HepG2 (cell line): Measurements from ENCODE around the gene TRMT112.

Experiments used
- CTCF ChIP-seq: sonication (generic); formaldehyde crosslinking; IDR thresholded peaks from 2 replicates; pipeline ENCODE4 v1.5.0; 2020; ENCODE audit warnings: mild to moderate bottlenecking, missing genetic modification reagents, moderate library complexity
- POLR2A ChIP-seq, 2 experiments: IDR thresholded peaks; 2 replicates each; pipeline ENCODE4 v1.6.1; 2011; ENCODE audit warnings: low read depth in 2 of 2, low read length in 2 of 2, mild to moderate bottlenecking in 1 of 2, moderate library complexity in 1 of 2; ENCODE audit not compliant: insufficient read depth in 1 of 2
- RFX3 ChIP-seq: IDR thresholded peaks from 2 replicates; pipeline ENCODE4 v1.6.1; 2016; ENCODE audit warnings: missing biosample characterization, missing genetic modification reagents
- RXRA ChIP-seq: sonication (generic); formaldehyde crosslinking; IDR thresholded peaks from 2 replicates; pipeline ENCODE4 v1.5.1; 2020; ENCODE audit warnings: missing genetic modification reagents
- TEAD3 ChIP-seq: optimal IDR thresholded peaks from 2 replicates; pipeline ENCODE3; 2016; ENCODE audit warnings: borderline replicate concordance
- ZBTB49 ChIP-seq: sonication (generic); formaldehyde crosslinking; IDR thresholded peaks from 2 replicates; pipeline ENCODE4 v1.4.0; 2020; ENCODE audit warnings: missing genetic modification reagents, borderline replicate concordance
- ZEB1 ChIP-seq: IDR thresholded peaks from 2 replicates; pipeline ENCODE4 v1.6.1; 2012; ENCODE audit warnings: mild to moderate bottlenecking, low read depth, inconsistent platforms; ENCODE audit not compliant: insufficient replicate concordance
- ZNF550 ChIP-seq: sonication (generic); formaldehyde crosslinking; IDR thresholded peaks from 2 replicates; pipeline ENCODE4 v1.4.0; 2020; ENCODE audit warnings: mild to moderate bottlenecking, missing genetic modification reagents, borderline replicate concordance

GRCh38 chr11:64330888-64331287 is 13.5 kb upstream of the TRMT112 start:
- TF ChIP-seq CTCF (no peak), ZBTB49 (CRISPR knock-in tag) (no peak), RXRA (CRISPR knock-in tag) (no peak), ZNF550 (CRISPR knock-in tag) (no peak), RFX3 (CRISPR knock-in tag) (no peak), ZEB1 (no peak), TEAD3 (CRISPR knock-in tag) (no peak), POLR2A (IDR thresholded peaks at IDR 0.05; ENCODE audit: insufficient read depth in 1 of 2, low read depth in 2 of 2, low read length in 2 of 2) (no peak)
